GM18909 (cell line): ENCODE data around the gene NPC2.
"Not testable (repeated sequence)": the region's sequence is repeated elsewhere in the genome, so short reads cannot be mapped to it uniquely, and the experiment has no call there.

Source experiments
- ATAC-seq: cut with Tn5 transposase; IDR thresholded peaks from one replicate; pipeline ENCODE4 v1.9.1; 2021; ENCODE audit warnings: mild to moderate bottlenecking; ENCODE audit not compliant: unreplicated experiment, poor library complexity

The NPC2 gene

DNA sequence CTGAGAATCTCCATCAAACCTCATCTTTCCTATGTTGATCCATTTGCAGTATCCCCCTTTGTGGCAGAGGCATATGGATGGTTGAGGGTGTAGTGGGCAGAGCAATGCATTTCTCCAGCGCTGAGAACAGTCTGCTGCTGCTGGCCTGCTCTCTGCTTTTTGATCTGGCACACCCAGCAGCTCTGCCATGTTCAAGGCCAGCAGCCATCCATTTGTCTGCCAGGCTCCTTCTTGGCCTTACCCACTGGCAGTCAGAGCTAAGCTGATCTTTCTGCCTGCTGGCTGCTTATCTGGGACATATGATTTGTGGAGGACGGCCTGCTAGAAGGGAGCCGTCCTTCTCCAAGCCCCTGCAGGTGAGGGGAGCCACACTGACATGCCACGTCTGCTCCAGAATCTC, 17.0 kb downstream of the NPC2 start:
- ATAC-seq = no peak

DNA sequence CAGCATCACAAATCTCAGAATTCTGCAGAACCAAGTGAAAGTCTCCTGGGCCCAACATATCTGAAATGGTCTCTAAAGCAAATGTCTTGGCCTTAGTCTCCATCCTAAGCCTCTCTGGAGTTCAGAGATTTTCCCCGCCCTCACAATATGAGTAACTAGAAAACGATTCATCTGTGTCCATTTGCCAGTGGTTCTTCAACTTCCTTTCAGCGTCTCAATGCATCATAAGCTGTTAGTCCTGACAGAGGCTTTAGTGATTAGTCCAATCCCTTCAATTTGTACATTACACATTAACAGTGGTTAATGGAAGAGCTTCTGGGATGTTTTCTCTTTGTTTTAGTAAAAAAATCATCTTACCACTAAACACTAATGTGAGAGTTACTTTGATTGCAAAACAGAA, 17.4 kb downstream of the NPC2 start:
- no peak for ATAC-seq

- ATAC-seq = no peak
Observed at GRCh38 chr14:74474376-74474775, 18.7 kb downstream of the NPC2 start.

- no peak for ATAC-seq
Observed at GRCh38 chr14:74472601-74473000, 20.5 kb downstream of the NPC2 start.

GRCh38 chr14:74469548-74470518, 23.3 kb downstream of the NPC2 start:
- ATAC-seq = no peak

GRCh38 chr14:74468513-74468912, 24.6 kb downstream of the NPC2 start:
- no peak for ATAC-seq

- ATAC-seq = no peak
Observed at GRCh38 chr14:74465335-74465734, 27.8 kb downstream of the NPC2 start.

DNA sequence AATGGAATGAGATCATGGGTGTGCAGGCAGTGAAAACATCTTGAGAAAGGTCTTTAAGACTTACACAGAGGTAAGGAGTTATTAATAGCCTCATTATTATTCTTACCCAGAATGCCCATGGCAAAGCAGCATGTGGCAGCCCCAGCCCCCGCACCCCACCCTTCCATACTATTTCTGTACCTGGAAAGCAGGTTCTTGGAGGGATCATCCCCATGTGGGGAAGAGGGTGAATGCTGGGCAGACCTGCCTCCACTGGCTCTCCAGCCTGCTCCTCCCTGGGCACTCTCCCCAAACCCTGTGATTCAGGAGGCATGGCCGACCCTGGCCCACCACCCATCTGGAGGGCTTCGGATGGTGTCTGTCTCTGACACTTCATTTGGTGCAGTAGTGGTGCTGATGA, 28.3 kb downstream of the NPC2 start:
- ATAC-seq = no peak

DNA sequence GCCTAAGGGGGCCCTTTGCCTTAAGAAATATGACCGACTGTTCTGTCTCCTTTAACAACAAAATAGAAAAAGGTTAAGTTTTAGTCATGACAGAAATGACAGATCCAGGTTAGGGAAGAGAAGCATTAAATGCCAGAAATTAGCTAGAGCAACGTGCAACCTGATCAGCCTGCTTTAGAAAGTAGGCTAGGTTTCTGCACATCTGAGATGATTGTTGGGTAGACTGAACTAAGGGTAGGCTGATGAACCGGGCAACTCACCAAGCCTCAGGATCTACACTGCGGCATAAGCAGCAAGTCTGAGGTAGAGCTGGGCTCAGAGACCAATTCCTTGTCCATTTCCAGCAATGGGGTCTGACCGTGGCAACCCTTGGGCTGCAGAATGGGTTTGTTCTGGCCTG, 29.4 kb downstream of the NPC2 start:
- no peak for ATAC-seq

DNA sequence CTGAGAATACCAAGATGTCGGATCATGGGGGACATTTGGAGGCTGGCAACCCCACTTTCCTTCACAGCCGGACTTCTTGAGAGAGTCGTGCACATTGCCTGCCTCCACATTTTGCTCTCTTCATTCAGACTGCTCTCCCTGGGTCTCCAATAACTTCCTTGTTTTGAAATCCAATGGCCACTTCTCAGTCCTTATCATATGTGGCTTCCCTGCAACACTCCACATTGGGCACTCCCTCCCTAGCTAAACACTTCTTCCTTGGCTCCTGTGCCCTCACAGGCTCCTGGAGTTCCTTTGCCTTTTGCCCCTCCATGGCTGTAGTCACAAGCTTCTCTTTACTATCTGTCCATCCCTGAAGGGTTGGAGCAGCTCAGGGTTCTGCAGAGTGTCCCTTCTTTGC, 30.1 kb downstream of the NPC2 start:
- ATAC-seq = no peak

GRCh38 chr14:74459976-74460375, 33.1 kb downstream of the NPC2 start:
- ATAC-seq = no peak

DNA sequence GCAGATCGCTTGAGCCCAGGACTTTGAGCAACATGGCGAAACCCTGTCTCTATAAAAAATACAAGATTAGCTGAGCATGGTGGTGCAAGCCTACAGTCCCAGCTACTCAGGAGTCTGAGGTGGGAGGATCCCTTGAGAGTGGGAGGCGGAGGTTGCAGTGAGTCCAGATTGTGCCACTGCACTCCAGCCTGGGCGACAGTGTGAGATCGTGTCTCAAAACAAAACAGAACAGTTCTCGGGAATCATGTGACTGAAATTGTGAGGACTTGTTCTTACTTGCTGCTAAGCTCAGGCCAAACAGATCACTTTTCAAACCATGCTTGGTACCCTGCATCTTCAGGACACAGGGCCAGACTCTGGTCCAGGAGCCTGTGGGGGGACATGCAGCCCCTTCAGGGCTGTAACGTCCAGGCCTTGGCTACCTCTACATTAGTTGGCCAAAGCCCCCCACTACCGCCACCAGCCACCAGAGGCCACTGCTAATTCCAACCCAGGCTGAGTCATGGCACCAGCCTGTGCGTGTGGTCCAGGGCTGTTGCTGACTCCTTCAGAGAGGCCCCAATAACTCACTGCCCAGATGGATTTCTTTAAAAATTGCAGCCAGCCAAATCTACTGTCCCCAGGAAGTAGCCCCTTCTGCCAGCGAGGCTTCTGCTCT, 33.7 kb downstream of the NPC2 start:
- no peak for ATAC-seq

DNA sequence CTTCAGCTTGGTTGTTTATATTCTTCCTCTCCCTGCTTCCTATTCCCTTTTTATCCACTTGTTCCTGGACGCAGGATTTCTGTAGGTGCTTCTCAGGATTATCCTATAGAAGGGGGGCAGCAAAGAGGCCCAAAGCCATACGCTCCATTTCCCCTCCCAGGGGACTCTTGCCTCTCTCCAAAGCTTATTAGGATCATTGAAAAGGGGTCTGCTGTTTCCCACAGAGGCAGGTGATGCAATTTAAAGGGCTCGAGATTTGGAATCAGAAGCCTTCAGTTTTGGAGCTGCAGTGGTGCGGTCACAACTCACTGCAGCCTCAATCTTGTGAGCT, 35.6 kb downstream of the NPC2 start:
- no peak for ATAC-seq

DNA sequence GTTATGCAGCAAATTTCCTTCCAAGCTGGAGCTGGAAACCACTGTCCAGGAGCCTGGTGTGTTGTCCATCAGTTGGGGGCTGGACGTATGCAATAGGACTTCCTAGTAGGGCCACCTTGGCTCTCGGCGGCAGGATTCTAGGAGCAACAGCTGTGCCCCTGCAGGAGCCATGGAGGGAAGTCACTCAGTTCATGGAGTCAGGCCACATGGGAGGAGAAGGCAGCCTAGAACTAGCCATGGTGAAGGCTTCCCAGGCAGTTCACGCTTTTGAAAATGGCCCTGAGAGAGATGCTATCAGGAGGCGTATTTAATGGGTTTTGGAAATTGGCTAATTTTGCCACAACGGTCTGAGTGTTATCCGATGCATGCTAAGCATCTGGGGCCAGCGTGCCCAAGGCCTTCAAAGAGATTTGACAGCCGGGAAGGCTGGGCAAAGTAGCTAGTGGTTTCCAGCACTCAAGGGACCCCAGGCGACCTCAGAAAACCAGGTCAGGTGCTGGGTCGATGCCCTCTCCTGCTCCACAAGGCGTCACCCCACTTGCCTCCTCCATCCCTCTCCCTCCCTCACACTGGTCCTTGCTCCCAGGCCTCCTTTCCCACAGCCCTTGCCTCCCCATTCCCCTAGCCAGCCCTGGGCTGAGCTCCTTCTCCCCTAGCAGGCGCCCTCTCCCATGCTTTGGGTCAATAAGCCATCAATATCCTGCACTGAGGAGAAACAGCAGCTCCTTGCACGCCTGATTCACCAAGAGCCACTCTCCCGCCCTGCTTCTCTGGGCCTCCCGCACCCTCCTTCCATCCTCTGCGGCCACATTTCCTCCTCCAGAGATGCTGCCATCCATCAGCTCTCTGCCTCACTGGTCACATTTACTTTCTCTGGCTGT, 36.2 kb downstream of the NPC2 start:
- no peak for ATAC-seq

DNA sequence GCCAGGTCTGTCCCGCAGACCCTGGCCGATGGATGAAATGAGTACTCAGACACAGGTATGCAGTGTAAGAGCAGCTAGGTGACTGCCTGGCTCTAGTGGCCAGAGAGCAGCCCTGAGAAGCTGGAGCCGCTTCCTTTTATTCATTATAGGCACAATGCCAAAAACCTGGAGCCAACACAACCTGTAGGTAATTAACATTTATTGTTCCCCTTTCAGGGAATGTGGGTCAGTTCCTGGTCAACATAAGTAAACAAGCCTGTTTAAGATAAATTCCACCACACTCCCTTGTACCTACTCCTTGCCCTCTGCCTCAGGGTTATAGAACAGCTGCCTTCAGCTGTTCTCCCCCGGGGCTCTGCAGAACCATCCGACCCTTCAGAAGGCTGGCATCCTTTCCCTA, 38.7 kb downstream of the NPC2 start:
- ATAC-seq = not testable (repeated sequence)

DNA sequence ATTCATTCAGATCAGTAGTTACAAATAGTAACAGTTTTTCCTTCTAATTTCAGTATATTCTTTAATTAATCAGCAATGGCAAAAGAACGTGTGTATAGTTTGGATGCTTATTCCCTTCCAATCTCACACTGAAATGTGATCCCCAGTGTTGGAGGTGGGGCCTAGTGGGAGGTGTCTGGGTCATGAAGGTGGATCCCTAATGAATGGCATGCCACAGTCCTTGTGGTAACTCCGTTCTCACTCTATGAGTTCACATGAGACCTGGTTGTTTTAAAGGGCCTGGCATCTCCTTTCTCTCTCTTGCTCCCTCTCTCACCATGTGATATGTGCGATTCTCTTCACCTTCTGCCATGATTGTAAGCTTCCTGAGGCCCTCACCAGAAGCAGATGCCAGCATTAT, 48.2 kb downstream of the NPC2 start:
- ATAC-seq = no peak

DNA sequence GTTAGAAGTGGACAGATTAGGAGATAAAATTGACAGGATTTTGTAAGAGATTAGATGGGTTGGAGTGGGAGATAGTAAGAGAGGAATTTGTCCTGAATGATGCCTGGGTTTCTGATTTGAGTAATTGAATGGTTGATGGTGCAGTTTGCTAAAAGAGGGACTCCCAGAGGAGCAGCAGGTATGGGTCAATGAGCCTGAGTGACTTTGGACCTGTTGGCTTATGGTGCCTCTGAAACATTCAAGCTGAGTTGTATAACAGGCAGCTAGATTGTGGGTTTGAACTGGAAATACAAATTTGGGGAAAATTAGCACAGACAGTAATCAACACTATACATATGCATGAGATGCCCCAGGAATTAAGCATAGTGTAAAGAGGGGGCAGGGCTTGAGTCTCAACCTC, 50.3 kb downstream of the NPC2 start:
- no peak for ATAC-seq

DNA sequence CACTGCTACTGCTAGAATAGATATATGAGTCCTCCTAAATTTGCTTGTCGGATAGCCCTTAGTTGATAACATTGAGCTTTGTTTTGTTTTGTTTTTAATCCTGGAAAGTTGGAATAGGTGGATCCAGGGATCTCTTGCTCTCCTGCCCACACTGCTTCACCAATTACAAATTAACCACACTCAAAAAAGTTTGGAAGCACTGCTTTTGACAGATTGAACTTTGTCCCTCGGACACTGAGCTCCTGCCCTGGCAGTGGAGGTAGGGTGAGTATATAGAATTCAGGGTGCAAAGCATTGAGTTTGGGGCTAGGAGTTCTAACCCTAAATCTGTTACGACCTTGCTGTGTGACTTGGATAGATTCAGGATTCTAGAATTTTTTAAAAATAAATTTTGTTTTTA, 52.0 kb downstream of the NPC2 start:
- no peak for ATAC-seq

- ATAC-seq = no peak
Observed at GRCh38 chr14:74438351-74438915, 54.7 kb downstream of the NPC2 start.

GRCh38 chr14:74437496-74438053, 55.5 kb downstream of the NPC2 start:
- ATAC-seq = no peak
